T-helper 1 cell treated with Interleukin-12 subunit alpha and Interleukin-12 subunit beta and Interleukin-4 antibody, amounts not matched to agents 30 ng/mL and 1 ng/mL, for 36 hours (primary cell): ENCODE results near the gene FUOM. TPM values are rescaled to one million over a fixed set of nuclear protein-coding genes. Genes with fewer than 3 reads are reported as not detected.
"Not testable (repeated sequence)": the region's sequence is repeated elsewhere in the genome, so short reads cannot be mapped to it uniquely, and the experiment has no call there.

Source experiments
- intact Hi-C: fragments of 100-400 bp; cut with micrococcal nuclease; formaldehyde crosslinking; loops from one replicate; pipeline ENCODE4 v1.15.1; 2024
- total RNA-seq: library from RNA; stranded (reverse); gene quantifications from 2 replicates; pipeline ENCODE4 v1.2.3, GENCODE V29; 2022

Gene FUOM
- total RNA-seq, 1 donor from 2014 or later = 17.0 TPM

DNA sequence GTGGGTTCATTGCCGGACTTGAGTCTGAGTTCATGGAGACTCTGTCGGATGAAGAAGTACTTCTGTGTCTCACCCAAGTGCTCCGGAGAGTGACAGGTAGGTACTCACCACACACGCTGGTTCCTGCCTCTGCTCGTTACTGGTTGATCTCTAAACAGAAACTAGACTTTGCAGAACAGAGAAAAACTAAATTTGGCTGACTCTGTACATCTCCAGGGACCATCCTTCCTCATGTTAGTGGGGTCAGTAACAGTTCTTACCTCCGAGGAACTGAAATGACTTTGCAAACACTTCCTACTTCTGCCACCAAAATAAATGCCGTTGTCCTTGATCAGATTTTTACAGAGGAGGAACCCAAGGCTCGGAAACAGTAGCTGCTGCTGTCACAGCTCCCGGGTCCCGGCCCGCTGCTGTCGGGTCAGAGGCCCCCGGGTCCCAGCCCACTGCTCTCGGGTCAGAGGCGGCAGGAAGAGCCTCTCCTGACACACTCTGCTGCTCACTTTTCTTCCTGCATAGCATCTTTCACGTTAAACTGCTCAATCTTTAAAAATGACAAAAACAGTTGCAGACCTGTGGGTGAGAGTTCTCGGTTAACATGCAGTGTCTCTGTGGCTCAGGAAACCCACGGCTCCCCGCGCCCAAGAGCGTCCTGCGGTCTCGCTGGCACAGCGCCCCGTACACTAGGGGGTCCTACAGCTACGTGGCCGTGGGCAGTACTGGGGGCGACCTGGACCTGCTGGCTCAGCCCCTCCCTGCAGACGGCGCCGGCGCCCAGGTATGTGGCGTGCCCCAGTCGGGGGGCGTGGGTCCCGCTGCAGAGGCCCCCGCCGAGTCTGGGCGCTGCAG, 31.4 kb upstream of the FUOM start:
- intact Hi-C loops = no loop called here

DNA sequence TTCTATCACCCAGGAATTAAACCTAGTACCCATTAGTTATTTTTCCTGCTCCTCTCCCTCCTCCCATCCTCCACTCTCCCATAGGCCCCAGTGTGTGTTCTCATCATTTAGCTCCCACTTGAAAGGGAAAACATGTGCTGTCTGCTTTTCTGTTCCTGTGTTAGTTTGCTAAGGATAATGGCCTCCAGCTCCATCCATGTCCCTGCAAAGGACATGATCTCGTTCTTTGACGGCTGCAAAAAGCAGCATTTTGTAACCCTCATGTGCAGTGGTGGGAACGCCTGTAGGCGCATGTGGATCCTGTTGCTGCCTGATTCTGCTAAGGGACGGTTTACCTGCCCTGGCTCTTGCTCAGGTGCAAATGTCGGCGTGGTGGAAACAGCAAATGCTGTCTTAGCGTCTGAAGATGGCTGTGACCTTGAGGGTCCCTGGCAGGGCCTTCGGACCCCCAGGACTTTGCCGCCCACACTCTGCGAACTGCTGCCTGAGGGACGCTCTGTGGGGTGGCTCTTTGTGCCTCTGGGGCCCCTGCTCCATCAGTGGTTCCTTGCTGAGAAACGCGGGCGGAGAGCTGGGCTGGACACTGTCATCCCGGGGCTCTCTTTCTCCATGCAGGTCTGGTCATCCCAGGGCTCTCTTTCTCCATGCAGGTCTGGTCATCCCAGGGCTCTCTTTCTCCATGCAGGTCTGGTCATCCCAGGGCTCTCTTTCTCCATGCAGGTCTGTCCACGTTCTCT, 30.6 kb upstream of the FUOM start:
- intact Hi-C loops = no loop called here

DNA sequence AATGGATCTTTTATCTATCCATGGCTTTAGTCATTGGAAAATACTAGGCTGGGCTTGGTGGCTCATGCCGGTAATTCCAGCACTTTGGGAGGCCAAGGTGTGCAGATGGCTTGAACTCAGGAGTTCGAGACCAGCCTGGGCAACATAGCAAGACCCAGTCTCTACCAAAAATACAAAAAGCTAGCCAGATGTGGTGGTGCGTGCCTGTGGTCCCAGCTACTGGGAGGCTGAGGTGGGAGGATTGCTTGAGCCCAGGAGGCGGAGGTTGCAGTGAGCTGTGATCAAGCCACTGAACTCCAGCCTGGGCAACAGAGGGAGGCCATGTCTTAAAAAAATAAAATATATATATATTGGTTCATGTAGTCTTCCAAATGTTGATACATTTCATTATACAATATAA, 29.1 kb upstream of the FUOM start:
- intact Hi-C loops = not testable (repeated sequence)

DNA sequence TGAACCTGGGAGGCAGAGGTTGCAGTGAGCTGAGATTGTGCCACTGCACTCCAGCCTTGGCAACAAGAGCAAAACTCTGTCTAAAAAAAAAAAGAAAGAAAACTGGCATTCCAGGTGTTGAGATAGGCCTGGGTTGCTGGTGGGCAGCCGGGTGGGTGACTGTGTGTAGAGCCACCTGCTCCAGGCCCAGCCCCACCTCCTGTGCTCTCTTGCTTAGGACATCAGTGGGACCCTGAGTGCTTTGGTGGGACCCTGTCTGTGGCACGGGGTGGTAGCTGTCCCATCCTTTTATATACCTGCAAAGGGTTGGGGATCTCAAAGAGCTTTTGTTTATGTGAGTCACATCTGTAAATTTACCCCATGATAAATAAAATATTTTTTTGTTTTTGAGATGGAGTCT, 27.4 kb upstream of the FUOM start:
- intact Hi-C loops = no loop called here

DNA sequence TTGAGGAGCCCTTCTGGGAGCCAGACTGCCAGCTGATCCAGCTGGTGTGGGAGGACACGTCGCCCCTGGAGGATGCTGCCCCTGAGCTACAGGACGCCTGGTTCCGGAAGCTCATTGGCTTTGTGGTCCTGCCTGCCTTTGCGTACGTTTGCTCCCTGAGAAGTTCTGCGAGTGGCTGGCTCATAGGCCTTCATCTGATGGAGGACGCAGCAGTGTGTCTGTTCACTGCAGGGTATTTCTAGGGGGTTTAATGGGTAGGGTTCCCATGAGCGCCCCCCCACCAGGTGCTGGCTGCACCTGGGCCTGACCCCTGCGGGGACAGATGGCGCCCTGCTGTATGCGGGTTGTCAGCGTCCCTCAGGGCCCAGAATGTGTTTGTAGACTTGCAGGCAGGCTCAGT, 26.3 kb upstream of the FUOM start:
- intact Hi-C loops = no loop called here

DNA sequence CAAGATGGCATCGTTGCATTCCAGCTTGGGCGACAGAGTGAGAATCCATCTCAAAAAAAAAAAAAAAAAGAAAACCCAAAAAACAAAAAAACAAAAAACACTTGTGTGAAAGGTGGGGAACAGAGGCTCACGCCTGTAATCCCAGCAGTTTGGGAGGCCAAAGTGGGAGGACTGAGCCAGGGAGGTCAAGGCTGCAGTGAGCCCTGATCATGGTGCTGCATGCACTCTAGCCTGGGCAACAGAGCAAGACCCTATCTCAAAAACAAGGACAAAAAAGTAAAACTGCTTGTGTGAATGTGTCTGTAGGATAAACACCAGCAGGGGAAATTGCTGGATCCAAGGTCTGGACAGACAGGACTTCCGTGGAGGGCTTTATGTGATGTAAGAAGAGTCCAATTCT, 25.7 kb upstream of the FUOM start:
- intact Hi-C loops = no loop called here

DNA sequence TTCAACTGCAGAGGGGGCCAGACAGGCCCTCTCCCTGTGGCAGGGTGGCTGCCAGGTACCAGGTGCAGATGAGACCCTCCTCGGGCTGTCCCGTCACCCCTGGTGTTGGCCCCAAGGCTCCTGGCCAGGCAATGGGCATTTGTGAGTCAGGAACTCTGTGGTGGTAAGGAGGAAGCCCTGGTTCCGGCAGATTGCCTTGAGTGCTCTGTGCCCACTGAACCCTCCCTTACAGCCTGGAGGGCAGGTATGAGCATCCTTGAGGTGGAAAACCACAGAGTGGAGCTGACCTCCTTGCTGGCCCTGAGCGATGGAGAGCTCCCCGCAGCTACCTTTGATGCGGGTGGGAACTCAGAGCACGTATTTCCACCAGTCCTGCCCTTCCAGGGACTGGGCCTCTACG, 23.2 kb upstream of the FUOM start:
- intact Hi-C loops = no loop called here

DNA sequence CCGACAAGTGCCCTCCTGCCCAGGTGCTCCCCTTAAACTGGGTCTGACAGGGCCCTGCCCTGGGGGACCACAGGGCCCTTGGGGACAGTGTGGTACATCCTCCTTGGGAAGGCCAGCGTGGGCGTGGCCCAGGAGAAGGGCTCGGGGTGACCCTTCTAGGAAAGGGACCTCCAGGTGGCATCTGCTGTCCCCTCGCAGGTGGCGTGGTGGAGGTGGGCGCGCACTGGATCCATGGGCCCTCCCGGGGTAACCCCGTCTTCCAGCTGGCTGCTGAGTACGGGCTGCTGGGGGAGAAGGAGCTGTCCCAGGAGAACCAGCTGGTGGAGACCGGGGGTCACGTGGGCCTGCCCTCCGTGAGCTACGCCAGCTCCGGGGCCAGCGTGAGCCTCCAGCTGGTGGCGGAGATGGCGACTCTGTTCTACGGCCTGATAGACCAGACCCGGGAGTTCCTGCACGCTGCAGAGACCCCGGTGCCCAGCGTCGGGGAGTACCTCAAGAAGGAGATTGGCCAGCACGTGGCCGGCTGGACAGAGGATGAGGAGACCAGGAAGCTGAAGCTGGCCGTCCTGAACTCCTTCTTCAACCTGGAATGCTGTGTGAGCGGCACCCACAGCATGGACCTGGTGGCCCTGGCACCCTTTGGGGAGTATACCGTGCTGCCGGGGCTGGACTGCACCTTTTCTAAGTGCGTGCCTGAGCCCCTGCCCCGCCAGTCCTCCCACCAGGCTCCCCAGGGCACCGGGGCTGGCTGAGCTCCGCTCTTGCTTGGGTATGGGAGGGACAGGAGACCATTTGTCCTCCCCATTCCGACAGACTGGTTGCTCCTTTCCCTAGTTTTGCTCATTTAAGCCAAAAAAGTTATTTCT, 22.2 kb upstream of the FUOM start:
- intact Hi-C loops = loop anchor here (1.0 to 10.0 kb wide), 6 partner anchors 10 to 1071 kb away; partner anchors contain the start of genes INPP5A, LRRC27 and MTG1

DNA sequence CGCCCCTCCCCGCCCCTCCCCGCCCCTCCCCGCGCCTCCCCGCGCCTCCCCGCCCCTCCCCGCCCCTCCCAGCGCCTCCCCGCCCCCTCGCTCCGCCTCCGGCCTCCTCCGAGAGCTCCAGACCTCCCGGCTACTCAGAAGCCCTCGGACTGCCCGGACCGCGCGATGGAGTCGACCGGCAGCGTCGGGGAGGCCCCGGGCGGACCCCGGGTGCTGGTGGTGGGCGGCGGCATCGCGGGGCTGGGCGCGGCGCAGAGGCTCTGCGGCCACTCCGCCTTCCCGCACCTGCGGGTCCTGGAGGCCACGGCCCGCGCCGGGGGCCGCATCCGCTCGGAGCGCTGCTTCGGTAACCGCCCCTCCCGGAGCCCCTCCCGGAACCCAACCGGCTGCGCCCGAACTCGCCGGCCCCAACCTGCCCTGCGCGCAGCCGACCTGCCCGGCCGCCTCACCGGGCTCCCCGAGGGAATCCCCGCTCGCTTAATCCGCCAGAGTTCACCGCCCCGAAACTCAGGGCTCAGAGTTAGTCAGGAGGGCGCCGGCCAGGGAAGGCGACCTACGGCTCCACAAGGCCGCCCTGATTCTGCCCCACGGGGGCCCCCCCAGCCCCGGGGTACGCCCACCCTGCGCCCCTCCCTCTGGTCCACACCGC, 21.5 kb upstream of the FUOM start, which contains the start of gene PAOX:
Gene PAOX, plus strand, starts transcription at position 111 of the 649 bp plus-strand sequence. Its CDS starts 55 bp downstream, at position 166.
- intact Hi-C loops = loop anchor here (1.0 to 10.0 kb wide), 6 partner anchors 11 to 1070 kb away; partner anchors contain the start of genes INPP5A, LRRC27 and MTG1

DNA sequence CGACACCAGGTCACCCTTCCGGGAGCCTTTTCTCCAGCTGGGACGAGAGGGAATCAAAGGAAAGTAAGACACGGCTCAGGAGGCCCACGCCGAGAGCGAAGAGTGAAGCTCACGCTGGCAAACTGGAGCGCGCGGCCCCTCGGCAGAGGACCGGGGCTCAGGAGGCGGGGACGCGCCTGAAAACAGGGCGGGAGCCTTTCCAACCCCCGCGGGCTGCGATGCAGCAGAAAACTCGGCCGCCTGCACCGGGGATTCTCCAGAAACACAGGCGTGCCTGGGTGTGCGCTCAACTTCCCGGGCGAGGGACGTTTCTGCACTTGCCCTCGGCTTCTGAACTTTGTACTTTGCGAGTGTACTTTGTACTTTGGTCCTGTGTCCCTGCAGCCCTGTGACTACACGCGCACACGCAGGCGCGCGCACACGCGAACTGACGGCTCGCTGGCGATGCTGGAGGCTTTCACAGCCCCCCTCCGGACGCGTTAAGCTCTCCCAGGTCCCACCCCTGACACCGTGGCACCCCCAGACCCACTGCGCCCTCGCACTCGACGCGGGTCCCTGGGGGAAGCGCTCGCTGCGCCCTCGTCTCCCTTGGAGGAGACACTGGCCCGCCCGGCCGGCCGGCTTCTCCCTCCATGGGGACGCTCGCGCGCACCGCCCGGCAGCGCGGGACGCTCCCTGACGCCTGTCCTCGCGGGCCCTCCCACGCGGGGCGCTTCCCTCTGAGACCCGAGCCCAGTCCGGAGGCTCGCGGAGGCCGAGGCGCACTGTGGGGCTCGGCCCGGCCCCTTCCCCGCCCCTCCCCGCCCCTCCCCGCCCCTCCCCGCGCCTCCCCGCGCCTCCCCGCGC, 20.7 kb upstream of the FUOM start:
- intact Hi-C loops = loop anchor here (1.0 to 10.0 kb wide), 9 partner anchors 12 to 1070 kb away; partner anchors contain the start of genes FUOM, INPP5A, LRRC27 and MTG1

DNA sequence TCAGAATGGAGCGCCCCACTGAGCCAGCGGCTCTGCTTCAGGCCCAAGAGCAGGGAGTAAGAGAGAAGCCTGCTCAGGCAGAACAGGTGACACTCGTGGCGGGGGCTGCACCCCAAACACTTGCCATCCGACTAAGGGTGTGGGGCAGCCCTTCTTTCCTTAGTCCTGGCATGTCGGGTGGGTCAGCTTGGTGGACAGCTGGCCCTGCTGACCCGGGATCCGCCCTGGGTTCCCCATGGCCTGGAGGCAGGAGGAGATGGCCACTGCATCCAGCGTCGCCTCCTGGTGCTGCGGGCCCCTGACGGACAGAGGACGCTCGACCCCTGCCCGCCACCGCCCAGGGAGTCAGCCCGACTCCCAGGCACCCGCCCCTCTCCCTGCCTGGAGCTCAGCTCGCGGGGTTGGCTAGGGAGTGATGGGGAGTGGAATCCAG, 20.0 kb upstream of the FUOM start:
- intact Hi-C loops = loop anchor here (1.0 to 10.0 kb wide), 6 partner anchors 20 to 1069 kb away; partner anchors contain the start of genes FUOM and LRRC27

DNA sequence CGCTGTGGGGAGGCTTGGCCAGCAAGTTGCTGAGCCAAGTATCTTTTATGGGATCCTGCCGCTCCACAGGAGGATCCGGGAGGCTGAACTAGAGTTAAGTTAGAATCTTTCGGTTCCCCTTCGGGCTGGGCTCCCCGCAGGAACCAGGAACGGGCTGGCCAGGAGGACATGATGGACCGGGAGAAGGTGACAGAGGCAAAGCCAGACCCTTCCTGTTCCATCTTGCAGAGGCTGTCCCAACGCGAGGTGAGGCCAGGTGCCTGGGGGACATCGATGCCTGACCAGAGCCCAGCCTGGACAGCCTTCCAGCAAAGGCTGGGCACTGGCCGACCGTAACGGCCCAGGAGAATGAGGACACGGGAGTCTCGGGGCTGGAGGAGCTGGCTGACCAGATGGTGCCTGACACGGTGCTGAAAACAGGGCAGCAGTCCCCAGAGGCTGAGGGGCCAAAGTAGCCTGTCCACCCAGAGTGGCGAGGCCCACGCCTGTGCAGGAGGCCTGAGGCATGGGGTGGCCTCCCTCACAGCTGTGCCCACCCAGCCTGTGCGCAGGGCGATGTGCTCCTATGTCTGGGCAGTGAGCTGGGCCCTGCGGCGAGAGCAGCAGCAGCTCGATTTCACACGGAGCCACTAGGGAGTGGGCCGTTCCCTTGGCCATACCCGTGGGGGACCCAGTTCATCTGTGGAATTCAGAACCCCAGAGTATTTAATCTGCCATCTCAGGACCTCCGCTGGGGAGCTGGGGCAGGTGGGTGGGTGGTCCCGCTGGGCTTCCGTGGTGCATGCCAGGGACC, 19.4 kb upstream of the FUOM start:
- intact Hi-C loops = loop anchor here (5.0 to 10.0 kb wide), 2 partner anchors 922 to 1045 kb away; partner anchors contain the start of gene LRRC27

DNA sequence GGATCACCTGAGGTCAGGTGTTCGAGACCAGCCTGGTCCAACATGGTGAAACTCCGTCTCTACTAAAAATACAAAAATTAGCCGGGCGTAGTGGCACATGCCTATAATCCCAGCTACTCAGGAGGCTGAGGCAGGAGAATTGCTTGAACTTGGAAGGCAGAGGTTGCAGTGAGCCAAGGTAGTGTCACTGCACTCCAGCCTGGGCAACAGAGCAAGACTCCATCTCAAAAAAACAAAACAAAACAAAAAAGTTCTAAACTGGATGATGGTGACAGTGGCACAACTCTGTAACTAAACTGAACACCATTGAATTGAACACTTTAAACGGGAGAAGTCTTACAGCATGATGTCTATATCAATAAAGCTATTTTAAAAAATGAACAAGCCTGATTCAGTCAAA, 18.4 kb upstream of the FUOM start:
- intact Hi-C loops = loop anchor here (5.0 to 10.0 kb wide), 2 partner anchors 921 to 1044 kb away; partner anchors contain the start of gene LRRC27

DNA sequence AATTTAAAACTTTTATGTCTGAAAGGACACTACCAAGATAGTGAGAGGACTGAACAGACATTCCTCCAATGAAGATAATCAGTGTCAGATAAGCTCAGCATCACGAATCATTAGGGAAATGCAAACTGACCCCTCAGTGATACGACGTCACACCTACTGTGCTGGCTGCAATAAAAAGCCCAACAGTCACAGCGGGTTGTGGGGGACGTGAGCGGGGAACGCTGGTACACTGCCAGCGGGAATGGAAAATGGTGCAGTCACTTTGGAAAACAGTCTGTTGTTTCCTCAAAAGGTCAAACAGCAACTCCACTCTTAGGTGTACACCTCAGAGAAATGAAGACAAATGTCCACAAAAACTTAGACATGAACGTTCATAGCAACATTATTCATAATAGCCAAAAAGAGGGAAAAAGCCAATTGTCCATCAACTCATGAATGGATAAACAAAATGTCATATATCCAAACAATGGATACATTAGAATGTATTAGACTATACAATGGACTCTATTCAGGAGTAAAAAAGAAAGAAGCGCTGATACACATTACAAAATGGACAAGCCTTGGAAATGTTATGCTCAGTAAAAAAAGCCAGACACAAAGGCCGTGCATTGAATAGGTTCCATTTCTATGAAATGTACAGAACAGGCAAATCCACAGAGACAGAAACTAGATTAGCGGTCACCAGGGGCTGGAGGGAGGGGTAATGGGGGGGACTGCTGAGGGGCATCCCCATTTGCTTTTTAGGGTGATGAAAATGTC, 17.7 kb upstream of the FUOM start:
- intact Hi-C loops = loop anchor here (5.0 to 10.0 kb wide), 2 partner anchors 921 to 1043 kb away; partner anchors contain the start of gene LRRC27

DNA sequence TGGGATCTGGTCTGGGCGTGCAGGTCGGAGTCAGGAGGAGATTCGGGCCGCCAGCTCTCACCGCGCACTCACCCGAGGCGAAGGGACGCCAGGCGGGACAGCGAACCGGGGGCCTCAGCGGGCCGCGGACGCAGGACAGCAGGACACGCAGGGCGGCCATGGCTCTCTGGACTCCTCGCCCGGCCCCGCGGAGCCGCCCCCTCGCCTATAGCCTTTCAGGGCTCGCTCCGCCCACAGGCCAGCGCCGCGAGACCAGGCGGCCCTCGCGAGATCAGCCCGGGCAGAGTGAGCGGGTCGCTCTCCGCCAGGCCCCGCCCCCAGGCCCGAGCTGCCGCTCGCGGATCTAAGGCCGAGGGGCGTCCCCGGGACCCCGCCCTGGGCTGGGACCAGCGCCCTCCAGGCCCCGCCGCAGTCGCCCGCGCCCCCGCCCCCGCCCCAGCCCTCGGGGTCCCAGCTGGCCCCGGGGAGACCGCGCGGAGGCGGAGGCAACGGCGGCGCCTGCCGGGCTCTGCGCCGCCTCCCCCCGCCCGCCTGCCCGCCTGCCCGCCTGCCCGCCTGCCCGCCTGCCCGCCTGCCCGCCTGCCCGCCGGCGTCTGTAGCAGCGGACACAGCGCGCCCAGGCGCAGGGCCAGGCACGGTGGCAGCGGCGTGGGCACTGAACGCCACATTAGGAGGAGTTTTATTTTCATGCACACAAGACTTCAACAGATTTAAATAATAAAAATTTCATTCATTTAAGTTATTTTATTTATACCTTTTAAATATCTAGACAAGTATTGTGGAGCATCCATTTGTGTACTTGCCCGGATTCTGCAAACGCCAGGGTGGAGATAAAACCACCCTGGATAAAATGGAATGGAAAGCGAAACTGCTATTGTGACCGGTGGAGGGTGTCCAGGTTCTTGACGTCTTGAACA, 15.6 kb upstream of the FUOM start, which contains the start of gene ECHS1:
Gene ECHS1, minus strand, starts transcription at position 181 of the 917 bp plus-strand sequence. Its CDS starts 21 bp downstream, at position 160.
- intact Hi-C loops = loop anchor here (1.0 to 10.0 kb wide), 8 partner anchors 15 to 919 kb away; partner anchors contain the start of genes ADAM8, FUOM and MTG1

DNA sequence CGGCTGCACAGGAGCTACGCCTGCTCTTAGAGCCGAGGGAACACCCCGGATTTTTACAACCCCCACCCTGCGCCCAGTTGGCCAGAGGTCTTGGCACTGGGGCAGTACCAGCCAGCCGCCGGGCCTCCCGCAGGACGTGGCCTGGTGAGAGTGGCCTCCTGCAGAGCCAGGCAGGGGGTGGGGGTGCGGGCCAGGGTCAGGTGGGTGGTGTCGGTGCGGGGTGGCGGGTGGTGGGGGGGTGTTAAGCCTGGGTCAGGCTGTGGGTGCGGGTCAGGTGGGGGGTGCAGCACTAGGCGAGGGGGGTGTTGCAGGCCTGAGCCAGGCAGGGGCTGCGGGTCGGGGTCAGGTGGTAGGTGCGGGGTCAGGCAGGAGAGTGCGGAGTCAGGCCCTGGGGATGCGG, 14.7 kb upstream of the FUOM start:
- intact Hi-C loops = loop anchor here (2.0 to 10.0 kb wide), 2 partner anchors 44 to 918 kb away; no protein-coding TSS in a partner anchor
